Left colon (tissue), 2 donors: Measurements from ENCODE around the gene EID2B. TPM values are rescaled to one million over a fixed set of nuclear protein-coding genes. Genes with fewer than 3 reads are reported as not detected.

ENCODE experiments used
- ATAC-seq: fragments of 200-7000 bp; cut with Tn5 transposase; one replicate; pipeline ENCODE4 v1.9.1; 2020; ENCODE audit warnings: mild to moderate bottlenecking, moderate library complexity
- DNase-seq, 2 donors: peaks; one replicate each; pipeline ENCODE4 v3.0.0-alpha.2; 2020
- intact Hi-C, 2 donors: fragments of 100-400 bp; cut with DNase I in 1 of 2; cut with micrococcal nuclease in 1 of 2; formaldehyde crosslinking; loops; one replicate each; pipeline versions ENCODE4 v1.11.2 to v1.14.0; 2022; cut with DNase I, micrococcal nuclease
- total RNA-seq, 2 donors: library from RNA; stranded (reverse); fragmentation: NEBNext Ultra II Directional; extraction: Animal tissue kit (Norgen Biotek cat#: 25700); gene quantifications; one replicate each; pipeline ENCODE4 v1.2.1, GENCODE V29; 2021
- donor health status: DM: no; HTN: no; CAD: no.
- donor health status: DM: yes; HTN: yes; CAD: no.

EID2B gene
- total RNA-seq, 2 donors from 2014 or later: 0.15 to 0.75 TPM

GRCh38 chr19:39506944-39507714 lies 25.5 kb downstream of the EID2B start:
- DNase-seq: peak in 1 of 2 donors; percentile 34
- intact Hi-C loops: no loop called here
- ATAC-seq: peak; percentile 74

- no peak for ATAC-seq
- DNase-seq: no peak
- intact Hi-C loops: no loop called here
These were observed 26.1 kb downstream of the EID2B start for GRCh38 chr19:39506598-39506943.

DNA sequence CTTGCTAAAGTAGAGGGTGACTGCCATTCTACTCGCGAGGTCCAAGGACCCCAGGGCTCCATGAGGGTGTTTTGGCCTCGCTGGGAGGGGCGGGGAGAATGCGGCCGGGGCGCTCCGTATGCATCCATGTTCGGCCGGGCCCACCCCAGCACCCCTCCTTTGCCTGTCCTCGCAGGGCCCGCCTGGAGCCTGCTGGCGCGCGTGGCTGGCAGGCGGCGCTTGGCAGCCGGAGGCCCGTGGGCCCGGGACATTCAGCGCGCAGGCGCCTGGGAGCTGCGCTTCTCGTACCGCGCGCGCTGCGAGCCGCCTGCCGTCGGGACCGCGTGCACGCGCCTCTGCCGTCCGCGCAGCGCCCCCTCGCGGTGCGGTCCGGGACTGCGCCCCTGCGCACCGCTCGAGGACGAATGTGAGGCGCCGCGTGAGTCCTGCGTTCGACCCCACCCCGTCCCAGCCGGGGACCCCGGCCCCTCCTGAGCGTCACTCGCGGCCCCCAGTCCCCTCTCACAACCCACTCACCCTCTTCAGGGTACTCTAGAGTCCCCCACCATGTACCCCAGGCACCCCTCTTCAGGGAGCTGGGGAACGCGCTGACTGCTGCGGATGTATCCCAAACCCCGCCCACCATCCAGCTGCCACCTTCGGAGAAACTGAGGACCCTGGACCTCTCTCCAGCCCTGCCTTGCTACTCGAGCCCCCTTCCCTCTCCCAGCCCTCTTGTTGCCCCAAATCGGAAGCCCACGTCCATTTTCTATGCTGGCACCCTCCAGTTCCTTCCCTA lies 29.8 kb downstream of the EID2B start:
- DNase-seq (peak; percentile 37 to 62), ATAC-seq (peak; percentile 71)
- intact Hi-C loops: no loop called here

- DNase-seq (no peak), ATAC-seq (no peak)
- intact Hi-C loops: no loop called here
These were observed 31.3 kb downstream of the EID2B start for GRCh38 chr19:39501340-39501739.

DNA sequence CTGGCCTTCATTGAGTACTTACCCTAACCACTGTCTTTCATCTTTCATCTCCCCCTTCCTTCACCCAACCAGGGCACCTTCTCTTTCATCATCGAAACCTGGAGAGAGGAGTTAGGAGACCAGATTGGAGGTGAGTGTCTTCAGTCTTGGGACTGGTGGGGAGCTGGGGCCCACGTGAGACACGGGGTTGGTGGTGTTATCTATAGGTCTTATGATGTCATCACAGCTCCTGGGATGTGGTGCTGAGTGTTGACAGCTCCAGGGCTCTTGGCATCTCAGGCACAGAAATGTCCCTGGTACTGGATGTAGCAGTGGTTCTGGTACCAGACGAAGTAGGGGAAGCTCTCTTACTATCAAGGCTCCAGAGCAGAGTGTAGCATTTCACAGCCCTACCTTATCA lies 32.1 kb downstream of the EID2B start:
- intact Hi-C loops: no loop called here
- ATAC-seq (no peak), DNase-seq (no peak)

DNA sequence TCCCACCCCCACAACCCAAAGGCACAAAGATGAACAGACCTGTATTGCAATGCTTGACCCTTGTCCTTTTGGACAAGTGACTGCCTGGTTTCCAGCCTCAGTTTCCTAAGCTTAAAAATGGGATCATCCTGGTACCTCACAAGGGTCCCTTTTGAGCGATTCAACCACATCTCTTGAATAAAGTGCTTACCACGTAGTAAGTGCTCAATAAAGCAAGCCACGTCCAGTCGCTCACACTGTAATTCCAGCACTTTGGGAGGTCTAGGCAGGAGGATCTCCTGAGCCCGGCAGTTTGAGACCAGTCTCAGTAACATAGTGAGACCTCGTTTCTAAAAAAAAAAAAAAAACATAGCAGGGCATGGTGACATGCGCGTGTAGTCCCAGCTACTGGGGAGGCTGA lies 32.7 kb downstream of the EID2B start:
- ATAC-seq (no peak), DNase-seq (no peak)
- intact Hi-C loops: no loop called here

GRCh38 chr19:39498798-39499642 lies 33.6 kb downstream of the EID2B start, which contains the start of gene DLL3:
DLL3 (plus strand) TSS chr19:39498947; CDS start chr19:39498975, 28 bp downstream.
- intact Hi-C loops: no loop called here
- ATAC-seq (peak; percentile 24), DNase-seq (no peak)

DNA sequence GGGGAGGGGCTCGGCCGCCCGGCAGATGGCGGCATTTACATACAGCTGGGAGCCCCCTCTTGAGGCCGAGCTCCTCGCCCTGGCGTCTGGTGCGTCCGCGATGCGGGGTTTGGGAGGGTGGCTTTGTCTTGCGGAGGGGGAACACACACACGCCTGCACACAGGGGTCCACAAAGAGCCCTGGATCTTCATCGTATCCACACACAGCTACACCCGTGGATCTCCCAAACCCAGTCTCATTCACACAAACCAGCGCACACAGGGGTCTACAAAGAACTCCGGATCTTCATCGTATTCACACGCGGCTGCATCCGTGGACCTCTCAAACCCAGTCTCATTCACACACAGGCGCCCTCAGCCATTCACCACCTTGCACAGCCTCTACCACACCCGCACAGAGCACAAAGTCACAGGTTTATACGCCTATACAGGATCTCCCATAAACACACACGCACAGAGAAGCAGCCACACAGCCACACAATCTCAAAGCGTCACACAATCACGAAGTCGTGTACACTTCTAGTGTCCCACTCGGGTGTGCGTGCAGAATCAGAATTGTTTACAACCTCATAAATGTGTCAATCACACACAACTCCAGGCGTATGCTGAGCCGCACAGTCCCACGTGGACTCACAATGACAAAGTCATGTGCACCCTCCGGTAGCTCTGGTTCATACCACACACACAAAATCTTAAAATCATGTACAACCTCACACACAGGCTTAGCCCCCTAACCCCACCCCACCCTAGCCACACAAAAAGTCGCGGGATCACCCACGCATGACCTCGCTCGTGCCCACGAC lies 34.5 kb downstream of the EID2B start:
- peak; percentile 79 for ATAC-seq
- DNase-seq: peak in 1 of 2 donors; percentile 48
- intact Hi-C loops: no loop called here

- no peak for ATAC-seq
- DNase-seq: no peak
- intact Hi-C loops: no loop called here
These were observed 35.0 kb downstream of the EID2B start for GRCh38 chr19:39497701-39497995.

DNA sequence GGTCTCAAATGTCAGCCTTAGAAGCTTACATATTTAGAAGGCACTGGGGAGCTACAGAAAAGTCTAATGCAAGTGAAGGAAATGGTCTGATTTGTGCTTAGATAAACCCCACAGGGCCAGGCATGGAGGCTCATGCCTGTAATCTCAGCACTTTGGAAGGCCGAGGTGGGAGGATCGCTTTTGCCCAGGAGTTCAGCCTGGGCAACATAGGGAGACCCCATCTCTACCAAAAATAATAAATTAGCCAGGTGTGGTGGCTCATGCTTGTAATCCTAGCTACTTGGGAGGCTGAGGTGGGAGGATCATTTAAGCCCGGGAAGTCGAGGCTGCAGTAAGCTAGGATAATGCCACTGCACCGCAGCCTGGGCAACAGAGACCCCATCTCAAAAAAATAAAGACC lies 36.6 kb downstream of the EID2B start:
- intact Hi-C loops: no loop called here
- DNase-seq (no peak), ATAC-seq (no peak)

DNA sequence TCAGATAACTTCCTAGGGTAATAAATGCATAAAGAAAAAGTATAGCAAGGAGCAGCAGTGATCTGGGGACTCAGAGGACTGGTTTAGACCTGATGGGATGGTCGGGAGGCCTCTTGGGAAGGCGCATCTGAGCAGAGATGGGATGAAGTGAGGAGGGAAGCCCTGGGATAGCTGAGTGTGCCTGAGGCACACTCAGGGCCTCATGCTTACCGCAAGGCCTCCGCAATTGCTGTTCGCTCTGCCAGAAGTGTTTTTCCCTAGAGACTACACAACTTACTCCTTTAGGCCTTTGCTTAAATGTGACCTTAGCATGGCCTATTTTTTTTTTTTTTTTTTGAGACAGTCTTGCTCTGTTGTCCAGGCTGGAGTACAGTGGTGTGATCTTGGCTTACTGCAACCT lies 38.0 kb downstream of the EID2B start:
- intact Hi-C loops: no loop called here
- ATAC-seq (no peak), DNase-seq (no peak)

DNA sequence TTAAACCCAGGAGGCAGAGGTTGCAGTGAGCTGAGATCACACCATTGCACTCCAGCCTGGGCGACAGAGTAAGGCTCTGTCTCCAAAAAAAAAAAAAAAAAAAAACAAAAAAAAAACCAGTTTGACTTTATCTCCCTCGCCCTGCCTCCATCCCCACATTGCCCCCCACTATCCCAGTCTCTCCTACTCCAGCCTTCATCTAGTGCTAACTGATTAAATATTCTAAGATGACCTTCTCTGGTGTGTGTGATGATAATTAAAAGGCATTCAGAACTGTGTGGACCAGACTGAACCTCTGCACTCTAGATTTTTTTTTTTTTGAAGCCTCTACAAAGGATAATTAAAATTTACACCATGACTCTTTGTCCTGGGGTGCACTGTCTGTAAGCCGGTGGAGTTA lies 39.9 kb downstream of the EID2B start:
- no peak for ATAC-seq

GRCh38 chr19:39492225-39492624 lies 40.4 kb downstream of the EID2B start:
- intact Hi-C loops: no loop called here
- DNase-seq (no peak), ATAC-seq (no peak)

More for the DNA sequence above, 39.9 kb downstream of the EID2B start:
- DNase-seq: no peak
- intact Hi-C loops: no loop called here

DNA sequence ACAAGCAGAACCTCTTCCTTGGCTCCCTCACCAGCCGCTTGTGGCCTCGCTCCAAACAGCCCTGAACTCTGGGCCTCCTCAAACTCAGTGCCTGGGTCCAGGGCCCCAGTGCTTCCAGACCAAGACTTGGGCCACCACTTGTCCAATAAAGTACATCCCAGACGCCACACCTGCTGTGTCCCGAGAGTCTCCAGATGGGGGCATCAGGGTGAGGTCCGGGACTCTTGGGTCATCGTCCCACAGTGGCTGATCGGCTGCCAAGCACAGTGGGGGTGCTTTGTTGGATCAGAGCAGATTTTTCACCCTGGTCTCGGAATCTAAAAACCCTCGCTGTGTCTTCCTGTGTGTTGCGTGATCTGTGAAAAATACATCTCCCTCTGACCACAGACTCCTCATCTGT lies 42.9 kb downstream of the EID2B start:
- intact Hi-C loops: no loop called here
- DNase-seq (no peak), ATAC-seq (peak; percentile 42)

GRCh38 chr19:39483141-39483540 lies 49.5 kb downstream of the EID2B start:
- ATAC-seq: no peak
- no peak for DNase-seq
- intact Hi-C loops: no loop called here

- intact Hi-C loops: no loop called here
- ATAC-seq (no peak), DNase-seq (no peak)
These were observed 51.0 kb downstream of the EID2B start for GRCh38 chr19:39481676-39482075.

DNA sequence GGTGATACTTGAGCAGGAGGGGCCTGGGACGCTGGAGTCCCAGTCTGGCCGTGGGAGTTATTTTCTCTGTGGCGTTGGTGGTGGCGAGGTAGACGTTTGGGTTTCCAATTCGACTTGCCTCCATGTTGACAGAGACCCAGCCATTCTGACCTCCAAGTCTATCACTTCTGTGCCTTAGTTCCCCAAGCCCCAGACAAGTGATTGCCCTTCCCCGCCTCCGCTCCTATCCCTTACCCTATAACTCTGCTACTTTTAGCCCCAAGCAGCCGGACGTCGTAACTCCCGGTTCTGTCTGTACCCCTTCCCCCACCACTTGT lies 51.5 kb downstream of the EID2B start:
- intact Hi-C loops: no loop called here
- DNase-seq (no peak), ATAC-seq (peak; percentile 3)
